Subcutaneous adipose tissue (tissue), 4 donors: ENCODE results near the gene LRRC8D. TPM values are rescaled to one million over a fixed set of nuclear protein-coding genes. Genes with fewer than 3 reads are reported as not detected.

Experiments
- total RNA-seq, 4 donors: library from RNA; depleted of rRNA; stranded (reverse); fragments of >200 nt; gene quantifications; one replicate each; pipeline ENCODE4 v1.1.0, GENCODE V29; 2016
- TF ChIP-seq, protein P1 (sequence below): fragments of 450-650 bp; IDR thresholded peaks from one replicate; pipeline ENCODE4 v1.5.1; 2016; ENCODE audit warnings: low read depth, mild to moderate bottlenecking, control low read depth, antibody characterized with exemption, moderate library complexity

LRRC8D gene
- total RNA-seq: 10 to 100 TPM in 1 of 4 donors, 1 to 10 TPM in 3; 7.5 to 12.4 (median 9.2) TPM

DNA sequence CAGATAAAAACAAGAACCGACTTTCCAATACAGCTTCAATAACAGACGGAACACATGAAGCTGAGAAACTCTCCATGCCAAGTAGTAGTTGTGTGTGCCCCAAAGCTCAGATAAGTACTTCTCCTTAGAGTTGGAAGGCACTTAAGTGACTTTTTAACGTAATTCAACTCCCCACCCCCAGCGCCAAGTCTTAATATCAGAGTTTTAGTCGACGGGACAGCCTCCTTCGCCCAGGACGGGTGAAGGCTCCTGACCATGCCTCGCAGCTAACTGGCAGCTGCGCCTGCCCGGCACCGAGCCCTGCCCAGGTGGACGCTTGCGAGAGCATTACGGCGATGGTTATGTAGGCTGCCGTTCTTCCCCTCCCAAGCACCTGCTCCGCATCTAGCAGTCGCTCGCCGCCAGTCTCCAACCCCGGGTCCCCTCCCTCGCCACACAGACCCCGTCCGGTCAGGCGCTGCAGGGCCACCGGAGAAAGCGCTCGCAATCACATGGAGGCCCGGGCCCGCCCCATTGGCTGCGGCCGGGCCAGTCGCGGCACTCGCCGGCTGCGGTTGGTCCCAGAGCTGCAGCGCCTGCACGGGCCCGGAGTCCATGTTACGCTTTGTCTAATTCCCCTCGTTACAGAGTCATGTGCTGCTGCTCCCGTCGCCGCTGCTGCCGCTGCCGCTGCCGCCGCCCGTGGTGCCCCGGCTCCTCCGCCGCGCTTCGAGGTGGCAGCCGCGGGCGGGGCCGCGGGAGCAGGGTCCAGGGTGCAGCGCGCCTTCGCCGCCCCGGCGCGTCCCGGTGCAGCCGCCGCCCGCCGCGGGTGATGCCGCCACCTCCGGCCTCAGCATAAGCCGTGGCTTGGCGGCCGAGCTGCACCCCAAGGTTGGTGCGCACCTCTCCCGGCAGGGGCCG, at the start of gene LRRC8D:
TSS of gene LRRC8D (plus strand) at position 611 of the 900 bp plus-strand sequence. CDS start 112,037 bp downstream, outside the sequence.
- TF ChIP-seq, protein P1, sequence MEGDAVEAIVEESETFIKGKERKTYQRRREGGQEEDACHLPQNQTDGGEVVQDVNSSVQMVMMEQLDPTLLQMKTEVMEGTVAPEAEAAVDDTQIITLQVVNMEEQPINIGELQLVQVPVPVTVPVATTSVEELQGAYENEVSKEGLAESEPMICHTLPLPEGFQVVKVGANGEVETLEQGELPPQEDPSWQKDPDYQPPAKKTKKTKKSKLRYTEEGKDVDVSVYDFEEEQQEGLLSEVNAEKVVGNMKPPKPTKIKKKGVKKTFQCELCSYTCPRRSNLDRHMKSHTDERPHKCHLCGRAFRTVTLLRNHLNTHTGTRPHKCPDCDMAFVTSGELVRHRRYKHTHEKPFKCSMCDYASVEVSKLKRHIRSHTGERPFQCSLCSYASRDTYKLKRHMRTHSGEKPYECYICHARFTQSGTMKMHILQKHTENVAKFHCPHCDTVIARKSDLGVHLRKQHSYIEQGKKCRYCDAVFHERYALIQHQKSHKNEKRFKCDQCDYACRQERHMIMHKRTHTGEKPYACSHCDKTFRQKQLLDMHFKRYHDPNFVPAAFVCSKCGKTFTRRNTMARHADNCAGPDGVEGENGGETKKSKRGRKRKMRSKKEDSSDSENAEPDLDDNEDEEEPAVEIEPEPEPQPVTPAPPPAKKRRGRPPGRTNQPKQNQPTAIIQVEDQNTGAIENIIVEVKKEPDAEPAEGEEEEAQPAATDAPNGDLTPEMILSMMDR: no peak

DNA sequence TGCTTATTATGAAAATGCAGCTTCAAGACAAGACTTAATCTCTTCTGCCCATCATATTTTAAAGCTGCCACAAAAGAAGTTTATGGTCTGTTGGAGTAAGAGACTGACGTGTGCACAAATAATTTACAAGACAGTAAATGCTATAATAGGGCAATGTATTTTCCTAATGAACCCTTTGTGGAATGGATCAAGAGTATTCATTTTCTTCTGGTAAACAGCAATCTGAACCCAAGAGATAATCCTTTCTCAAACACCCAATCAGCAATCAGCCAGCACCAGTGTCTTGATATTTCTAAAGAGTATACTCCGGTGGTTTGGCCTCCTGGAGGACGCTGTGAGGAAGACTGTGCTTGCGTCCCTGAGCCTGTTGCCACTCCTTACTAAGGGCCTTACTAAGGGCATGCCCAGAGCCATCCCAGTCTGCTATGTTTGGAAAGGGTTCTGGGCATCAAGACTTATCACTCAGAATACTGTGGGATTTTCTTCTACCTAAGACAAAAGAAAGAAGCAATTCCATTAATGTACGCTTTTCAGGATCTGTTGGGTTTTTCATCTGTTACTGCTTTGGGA, 48.8 kb upstream of the LRRC8D start:
- TF ChIP-seq, protein P1: no peak

DNA sequence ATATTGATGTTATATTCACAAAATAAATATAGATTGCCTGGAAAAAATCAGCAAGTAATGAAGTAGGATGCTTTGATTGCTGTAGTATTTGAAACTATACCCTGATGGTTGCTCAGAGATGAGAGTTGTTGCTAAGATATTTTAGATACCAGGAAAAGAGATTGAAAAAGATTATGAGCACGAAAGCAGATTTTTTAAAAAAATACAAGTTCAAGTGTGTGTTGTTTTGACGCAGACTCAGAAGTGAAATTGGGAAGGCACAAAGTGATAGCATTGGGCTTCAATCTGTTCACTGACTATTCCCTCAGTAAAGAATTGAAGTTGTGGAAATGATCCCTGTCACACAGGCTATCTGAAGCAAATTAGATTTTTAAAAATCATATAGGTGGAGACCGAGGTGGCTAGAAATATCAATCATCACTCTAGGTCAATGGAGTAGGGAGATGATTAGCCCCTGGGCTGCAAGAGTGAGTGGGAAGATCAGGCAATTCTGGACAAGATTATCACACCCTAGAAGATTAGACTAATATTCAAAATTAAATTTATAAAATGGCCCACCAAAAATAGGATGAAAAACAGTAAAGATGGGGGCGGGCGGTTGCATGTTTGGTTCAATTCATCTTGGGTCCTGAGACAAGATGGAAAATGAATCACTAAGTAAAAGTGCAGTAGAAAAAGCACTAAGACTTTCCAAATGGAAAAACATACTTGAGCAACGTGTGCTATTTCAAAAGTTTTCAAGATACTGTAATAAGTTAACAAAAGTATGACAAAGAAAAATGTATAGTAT, 41.5 kb upstream of the LRRC8D start:
- TF ChIP-seq, protein P1: no peak

DNA sequence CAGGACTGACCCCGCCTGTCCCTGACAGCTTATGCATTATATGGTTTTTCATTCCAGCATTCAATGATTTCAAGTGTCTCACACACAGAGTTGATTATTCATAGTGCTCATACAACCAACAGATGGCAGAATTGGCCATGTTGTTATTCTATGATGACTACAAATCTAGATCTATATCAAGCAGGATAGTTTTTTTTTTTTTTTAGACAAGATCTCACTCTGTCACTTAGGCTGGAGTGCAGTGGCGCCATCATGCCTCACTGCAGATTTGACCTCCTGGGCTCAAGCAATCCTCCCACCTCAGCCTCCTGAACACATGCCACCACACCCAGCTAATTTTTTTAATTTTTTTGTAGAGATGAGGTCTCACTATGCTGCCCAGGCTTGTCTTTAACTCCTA, 40.1 kb upstream of the LRRC8D start:
- TF ChIP-seq, protein P1: no peak

DNA sequence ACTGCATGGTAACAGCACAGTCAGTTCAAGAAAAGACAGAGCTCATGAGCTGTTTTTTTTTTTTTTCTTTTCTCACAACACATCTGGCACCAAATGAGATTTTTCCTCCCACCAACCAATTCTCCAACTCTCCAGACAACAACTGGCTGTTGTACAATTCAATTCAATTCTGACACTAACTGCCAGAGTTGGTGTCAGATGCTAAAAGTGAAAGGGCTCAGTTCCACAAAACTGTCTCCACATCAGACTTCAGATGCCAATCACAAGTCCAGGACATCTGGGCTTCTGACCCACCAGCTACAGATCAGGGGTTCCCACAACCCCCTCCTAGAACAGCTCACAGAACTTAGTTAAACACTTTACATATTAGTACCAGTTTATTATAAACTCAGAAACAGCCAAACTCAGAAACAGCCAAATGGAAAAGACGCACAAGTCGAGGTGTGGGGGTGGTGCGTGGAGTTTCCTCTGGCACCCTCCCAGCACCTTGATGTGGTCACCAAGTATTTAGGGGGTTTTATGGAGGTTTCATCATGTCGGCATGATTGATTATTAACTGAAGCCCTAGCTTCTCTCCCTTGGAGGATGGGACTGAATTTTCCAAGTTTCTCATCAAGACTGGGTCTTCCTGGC, 39.2 kb upstream of the LRRC8D start:
- TF ChIP-seq, protein P1: no peak

DNA sequence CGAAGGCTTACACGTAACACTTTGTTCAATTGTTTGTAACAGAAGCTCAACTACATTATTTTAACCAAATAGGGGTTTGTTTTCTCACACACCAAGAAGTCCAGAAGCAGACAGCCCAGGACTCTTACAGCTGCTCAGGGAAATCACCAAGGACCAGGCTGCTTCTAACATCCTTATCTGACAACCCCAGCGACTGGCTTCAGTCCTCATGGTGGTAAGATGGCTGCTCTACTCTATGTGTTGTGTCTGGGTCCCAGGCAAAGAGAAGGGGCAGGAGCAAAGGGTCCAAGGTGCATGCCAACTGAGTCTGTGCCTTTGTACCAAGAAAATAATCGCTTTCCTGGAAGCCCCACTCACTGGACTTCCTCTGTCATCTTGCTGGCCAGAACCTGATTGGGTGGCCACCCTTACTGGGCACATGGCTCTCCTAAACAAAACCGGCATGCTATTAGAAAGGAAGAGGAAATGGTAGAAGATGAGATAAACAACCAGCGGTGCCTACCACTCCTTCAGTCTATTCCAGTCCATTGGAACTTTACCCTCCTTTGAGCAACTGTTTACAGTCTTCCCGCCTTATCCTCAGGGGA, 34.1 kb upstream of the LRRC8D start:
- TF ChIP-seq, protein P1: no peak
